Astrocyte (in vitro differentiated cells and primary cell): Measurements from ENCODE around the gene MSN. TPM values are rescaled to one million over a fixed set of nuclear protein-coding genes. Genes with fewer than 3 reads are reported as not detected.

ENCODE experiments used
- DNase-seq: peaks from one replicate; pipeline ENCODE4 v3.0.0-alpha.2; 2010; ENCODE audit warnings: low read depth
- FAIRE-seq: peaks from 2 replicates; lab custom pipeline; 2011; peaks lifted over from hg19 to GRCh38; lab: Jason Lieb, UNC
- H2AFZ ChIP-seq: 2 replicates; pipeline ENCODE4 v1.6.0; 2012; ENCODE audit warnings: low read depth, low read length, inconsistent platforms
- H3K27ac ChIP-seq: 2 replicates; pipeline ENCODE4 v1.5.1; 2011; ENCODE audit warnings: low read depth, low read length, inconsistent platforms
- H3K27me3 ChIP-seq: 2 replicates; pipeline ENCODE4 v1.6.0; 2011; ENCODE audit warnings: low read length, inconsistent platforms; ENCODE audit not compliant: insufficient read depth
- H3K36me3 ChIP-seq: 2 replicates; pipeline ENCODE4 v1.5.1; 2011; ENCODE audit warnings: low read length, inconsistent platforms; ENCODE audit not compliant: insufficient read depth
- H3K4me1 ChIP-seq: 2 replicates; pipeline ENCODE4 v1.5.1; 2011; ENCODE audit warnings: low read length, inconsistent platforms; ENCODE audit not compliant: insufficient read depth
- H3K4me2 ChIP-seq: 2 replicates; pipeline ENCODE4 v1.6.0; 2012; ENCODE audit warnings: low read length, inconsistent platforms
- H3K4me3 ChIP-seq: 2 replicates; pipeline ENCODE4 v1.5.1; 2011; ENCODE audit warnings: low read depth, mild to moderate bottlenecking, low read length, inconsistent platforms; ENCODE audit not compliant: insufficient read depth
- H3K79me2 ChIP-seq: 2 replicates; pipeline ENCODE4 v1.6.0; 2012; ENCODE audit warnings: mild to moderate bottlenecking, low read length, inconsistent platforms; ENCODE audit not compliant: insufficient read depth
- H3K9ac ChIP-seq: 2 replicates; pipeline ENCODE4 v1.6.0; 2012; ENCODE audit warnings: mild to moderate bottlenecking, low read length, inconsistent platforms
- H3K9me3 ChIP-seq: 2 replicates; pipeline ENCODE4 v1.5.1; 2012; ENCODE audit warnings: low read depth, mild to moderate bottlenecking, low read length, inconsistent platforms; ENCODE audit not compliant: insufficient read depth
- H4K20me1 ChIP-seq: 2 replicates; pipeline ENCODE4 v1.6.0; 2012; ENCODE audit warnings: low read length, inconsistent platforms; ENCODE audit not compliant: insufficient read depth
- H3K27ac Mint-ChIP-seq: one replicate; pipeline ENCODE4 v1.8.0; 2021; ENCODE audit warnings: mild to moderate bottlenecking, mixed read lengths; ENCODE audit not compliant: unreplicated experiment
- H3K27me3 Mint-ChIP-seq: one replicate; pipeline ENCODE4 v1.8.0; 2021; ENCODE audit warnings: low read depth, mixed read lengths; ENCODE audit not compliant: unreplicated experiment
- H3K36me3 Mint-ChIP-seq: one replicate; pipeline ENCODE4 v1.8.0; 2021; ENCODE audit warnings: low read depth, mixed read lengths; ENCODE audit not compliant: unreplicated experiment
- H3K4me1 Mint-ChIP-seq: one replicate; pipeline ENCODE4 v1.8.0; 2021; ENCODE audit warnings: low read depth, mixed read lengths; ENCODE audit not compliant: unreplicated experiment
- H3K4me3 Mint-ChIP-seq: one replicate; pipeline ENCODE4 v1.8.0; 2021; ENCODE audit warnings: mild to moderate bottlenecking, moderate library complexity, mixed read lengths; ENCODE audit not compliant: unreplicated experiment
- H3K9me3 Mint-ChIP-seq: one replicate; pipeline ENCODE4 v1.8.0; 2021; ENCODE audit warnings: mild to moderate bottlenecking, mixed read lengths; ENCODE audit not compliant: unreplicated experiment
- CTCF ChIP-seq: IDR thresholded peaks from 2 replicates; pipeline ENCODE4 v1.5.1; 2011; ENCODE audit warnings: low read depth, mild to moderate bottlenecking, inconsistent platforms, low read length, moderate library complexity; ENCODE audit not compliant: insufficient read depth
- EZH2 ChIP-seq: IDR thresholded peaks from 2 replicates; pipeline ENCODE4 v1.6.1; 2012; ENCODE audit warnings: mild to moderate bottlenecking, low read length, inconsistent platforms; ENCODE audit not compliant: insufficient read depth
- total RNA-seq: library from RNA; stranded (reverse); gene quantifications from 2 replicates; pipeline ENCODE4 v1.2.1, GENCODE V29; 2021

Gene MSN
- total RNA-seq, 1 donor from 2014 or later, result 369 TPM

- Histone ChIP-seq H3K9ac (no peak overlapping the region), H3K27me3 (peaks cover 3% of the 10 kb centered on the region), H4K20me1 (no peaks in the 10 kb centered on the region), H3K36me3 (no peaks in the 10 kb centered on the region), H3K4me1 (no peaks in the 10 kb centered on the region), H3K27ac (no peak overlapping the region), H3K79me2 (no peaks in the 10 kb centered on the region), H3K4me2 (no peak overlapping the region), H2AFZ (no peak overlapping the region), H3K9me3 (no peaks in the 10 kb centered on the region), H3K4me3 (no peak overlapping the region)
- H3K4me3 Mint-ChIP-seq, result no peak overlapping the region
- TF ChIP-seq EZH2 (no peak), CTCF (no peak)
- DNase-seq, result no peak
- no peak overlapping the region for H3K27ac Mint-ChIP-seq
- H3K36me3 Mint-ChIP-seq, result peaks cover 2% of the 10 kb centered on the region
- H3K4me1 Mint-ChIP-seq, result no peaks in the 10 kb centered on the region
- no peaks in the 10 kb centered on the region for H3K9me3 Mint-ChIP-seq
- no peak for FAIRE-seq
- no peaks in the 10 kb centered on the region for H3K27me3 Mint-ChIP-seq
These were observed 84.1 kb downstream of the MSN start for GRCh38 chrX:65751519-65751918.

- no peak overlapping the region for H2AFZ ChIP-seq
- H3K9ac ChIP-seq, result no peak overlapping the region
- no peaks in the 10 kb centered on the region for H3K36me3 ChIP-seq
- H3K27ac Mint-ChIP-seq, result no peak overlapping the region
- no peaks in the 10 kb centered on the region for H3K4me1 ChIP-seq
- FAIRE-seq (no peak), DNase-seq (no peak)
- no peaks in the 10 kb centered on the region for H3K79me2 ChIP-seq
- H3K27me3 Mint-ChIP-seq, result no peaks in the 10 kb centered on the region
- no peak overlapping the region for H3K27ac ChIP-seq
- no peak for TF ChIP-seq EZH2
- TF ChIP-seq CTCF, result no peak
- no peaks in the 10 kb centered on the region for H4K20me1 ChIP-seq
- H3K4me2 ChIP-seq, result no peak overlapping the region
- no peaks in the 10 kb centered on the region for H3K9me3 Mint-ChIP-seq
- H3K27me3 ChIP-seq, result peaks cover 3% of the 10 kb centered on the region
- H3K4me1 Mint-ChIP-seq, result no peaks in the 10 kb centered on the region
- H3K4me3 Mint-ChIP-seq, result no peak overlapping the region
- no peak overlapping the region for H3K4me3 ChIP-seq
- peaks cover under 1% of the 10 kb centered on the region for H3K36me3 Mint-ChIP-seq
- no peaks in the 10 kb centered on the region for H3K9me3 ChIP-seq
These were observed 84.8 kb downstream of the MSN start for GRCh38 chrX:65752294-65752693.

- no peak overlapping the region for H3K4me3 ChIP-seq
- no peak overlapping the region for H3K27ac ChIP-seq
- H3K27me3 ChIP-seq, result peaks cover 3% of the 10 kb centered on the region
- H3K4me1 Mint-ChIP-seq, result no peaks in the 10 kb centered on the region
- FAIRE-seq (no peak), DNase-seq (no peak)
- no peaks in the 10 kb centered on the region for H3K79me2 ChIP-seq
- H3K9me3 Mint-ChIP-seq, result no peaks in the 10 kb centered on the region
- no peaks in the 10 kb centered on the region for H3K36me3 ChIP-seq
- no peak for TF ChIP-seq CTCF
- no peaks in the 10 kb centered on the region for H3K4me1 ChIP-seq
- H3K27me3 Mint-ChIP-seq, result no peaks in the 10 kb centered on the region
- no peak overlapping the region for H3K4me3 Mint-ChIP-seq
- H3K36me3 Mint-ChIP-seq, result no peaks in the 10 kb centered on the region
- H3K9ac ChIP-seq, result no peak overlapping the region
- no peak overlapping the region for H3K4me2 ChIP-seq
- H2AFZ ChIP-seq, result no peak overlapping the region
- no peaks in the 10 kb centered on the region for H4K20me1 ChIP-seq
- H3K27ac Mint-ChIP-seq, result no peak overlapping the region
- H3K9me3 ChIP-seq, result no peaks in the 10 kb centered on the region
These were observed 88.3 kb downstream of the MSN start for GRCh38 chrX:65755786-65756185.
